Measurements from ENCODE around the gene ADAMTS12. TPM values are rescaled to one million over a fixed set of nuclear protein-coding genes. Genes with fewer than 3 reads are reported as not detected.

ADAMTS12 gene
- total RNA-seq, 1 donor from 2014 or later: 0.54 TPM

DNA sequence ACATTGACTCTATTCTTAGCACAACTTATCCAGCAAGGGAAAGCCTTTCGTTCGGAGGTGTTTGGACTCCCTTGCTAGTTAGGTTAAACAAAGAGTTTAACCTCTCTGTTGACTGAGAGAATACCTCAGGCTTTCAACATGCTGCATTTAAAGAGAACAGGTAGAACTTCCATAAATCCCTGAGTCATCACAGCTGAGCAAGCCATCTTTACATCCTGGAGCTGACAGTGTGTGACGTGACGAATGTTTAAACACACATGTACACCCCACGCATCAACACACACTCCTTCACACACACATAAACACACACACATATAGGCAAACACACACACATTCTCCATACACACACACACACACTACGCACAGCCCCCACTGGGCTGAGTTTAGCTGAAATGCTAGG, 152.8 kb downstream of the ADAMTS12 start:
- no peak for DNase-seq
- peaks cover 2% of the 10 kb centered on the region for H3K27me3 Mint-ChIP-seq (ENCODE audit: unreplicated experiment)
- H3K4me1 Mint-ChIP-seq (ENCODE audit: low read depth, unreplicated experiment): no peaks in the 10 kb centered on the region
- H3K36me3 Mint-ChIP-seq (ENCODE audit: unreplicated experiment): no peaks in the 10 kb centered on the region
- H3K9me3 Mint-ChIP-seq (ENCODE audit: unreplicated experiment): no peaks in the 10 kb centered on the region
- TF ChIP-seq, protein P1, sequence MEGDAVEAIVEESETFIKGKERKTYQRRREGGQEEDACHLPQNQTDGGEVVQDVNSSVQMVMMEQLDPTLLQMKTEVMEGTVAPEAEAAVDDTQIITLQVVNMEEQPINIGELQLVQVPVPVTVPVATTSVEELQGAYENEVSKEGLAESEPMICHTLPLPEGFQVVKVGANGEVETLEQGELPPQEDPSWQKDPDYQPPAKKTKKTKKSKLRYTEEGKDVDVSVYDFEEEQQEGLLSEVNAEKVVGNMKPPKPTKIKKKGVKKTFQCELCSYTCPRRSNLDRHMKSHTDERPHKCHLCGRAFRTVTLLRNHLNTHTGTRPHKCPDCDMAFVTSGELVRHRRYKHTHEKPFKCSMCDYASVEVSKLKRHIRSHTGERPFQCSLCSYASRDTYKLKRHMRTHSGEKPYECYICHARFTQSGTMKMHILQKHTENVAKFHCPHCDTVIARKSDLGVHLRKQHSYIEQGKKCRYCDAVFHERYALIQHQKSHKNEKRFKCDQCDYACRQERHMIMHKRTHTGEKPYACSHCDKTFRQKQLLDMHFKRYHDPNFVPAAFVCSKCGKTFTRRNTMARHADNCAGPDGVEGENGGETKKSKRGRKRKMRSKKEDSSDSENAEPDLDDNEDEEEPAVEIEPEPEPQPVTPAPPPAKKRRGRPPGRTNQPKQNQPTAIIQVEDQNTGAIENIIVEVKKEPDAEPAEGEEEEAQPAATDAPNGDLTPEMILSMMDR (IDR thresholded peaks at IDR 0.05; ENCODE audit: partially characterized antibody, unreplicated experiment): no peak
- no peak overlapping the region for H3K4me3 Mint-ChIP-seq (ENCODE audit: unreplicated experiment)
- H3K27ac Mint-ChIP-seq (ENCODE audit: unreplicated experiment): no peak overlapping the region

DNA sequence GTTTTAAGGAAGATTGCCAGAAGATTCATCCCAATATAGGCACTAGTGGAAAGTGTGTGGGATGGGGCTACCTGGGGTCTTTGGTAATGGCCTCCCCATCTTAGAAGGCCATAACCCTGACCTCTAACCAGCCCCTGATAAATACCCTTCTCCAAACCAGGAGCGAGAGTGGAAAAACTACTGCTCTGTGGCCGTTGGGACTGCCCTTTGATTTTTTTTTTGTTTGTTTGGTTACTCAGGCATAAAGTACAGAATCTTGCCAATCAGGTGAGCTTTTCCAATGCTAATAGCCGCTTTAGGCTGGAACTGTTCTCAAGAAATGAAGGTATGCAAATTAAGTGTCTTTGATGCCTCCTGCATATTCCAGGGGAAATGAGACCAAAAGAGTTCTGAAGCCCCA, 153.7 kb downstream of the ADAMTS12 start:
- H3K27me3 Mint-ChIP-seq (ENCODE audit: unreplicated experiment): peaks cover 3% of the 10 kb centered on the region
- no peak for DNase-seq
- TF ChIP-seq, protein P1 (IDR thresholded peaks at IDR 0.05; ENCODE audit: partially characterized antibody, unreplicated experiment): no peak
- H3K27ac Mint-ChIP-seq (ENCODE audit: unreplicated experiment): no peak overlapping the region
- no peaks in the 10 kb centered on the region for H3K36me3 Mint-ChIP-seq (ENCODE audit: unreplicated experiment)
- H3K4me1 Mint-ChIP-seq (ENCODE audit: low read depth, unreplicated experiment): no peaks in the 10 kb centered on the region
- no peaks in the 10 kb centered on the region for H3K9me3 Mint-ChIP-seq (ENCODE audit: unreplicated experiment)
- H3K4me3 Mint-ChIP-seq (ENCODE audit: unreplicated experiment): no peak overlapping the region

DNA sequence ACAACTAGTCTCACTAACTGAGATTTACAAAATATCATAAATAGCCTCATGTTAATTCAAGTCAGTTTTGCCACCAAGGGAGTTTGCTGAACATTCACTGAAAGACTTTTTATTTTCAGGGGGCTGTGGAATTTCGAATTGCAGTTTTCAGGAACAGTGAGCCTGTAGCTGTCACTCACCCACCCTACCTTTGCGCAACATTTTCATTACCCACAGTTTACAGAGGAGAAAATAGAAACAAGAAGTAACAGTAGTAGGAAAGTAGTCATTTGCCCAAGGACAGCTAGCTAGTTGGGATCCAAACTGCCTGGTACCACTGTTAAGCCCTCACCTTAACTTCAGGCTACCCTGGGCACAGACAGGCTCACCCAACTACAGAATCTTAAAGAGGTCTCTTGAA, 154.1 kb downstream of the ADAMTS12 start:
- no peaks in the 10 kb centered on the region for H3K9me3 Mint-ChIP-seq (ENCODE audit: unreplicated experiment)
- TF ChIP-seq, protein P1 (IDR thresholded peaks at IDR 0.05; ENCODE audit: partially characterized antibody, unreplicated experiment): no peak
- peaks cover 3% of the 10 kb centered on the region for H3K27me3 Mint-ChIP-seq (ENCODE audit: unreplicated experiment)
- no peak overlapping the region for H3K4me3 Mint-ChIP-seq (ENCODE audit: unreplicated experiment)
- no peaks in the 10 kb centered on the region for H3K36me3 Mint-ChIP-seq (ENCODE audit: unreplicated experiment)
- H3K4me1 Mint-ChIP-seq (ENCODE audit: low read depth, unreplicated experiment): no peaks in the 10 kb centered on the region
- no peak for DNase-seq
- H3K27ac Mint-ChIP-seq (ENCODE audit: unreplicated experiment): no peak overlapping the region

DNA sequence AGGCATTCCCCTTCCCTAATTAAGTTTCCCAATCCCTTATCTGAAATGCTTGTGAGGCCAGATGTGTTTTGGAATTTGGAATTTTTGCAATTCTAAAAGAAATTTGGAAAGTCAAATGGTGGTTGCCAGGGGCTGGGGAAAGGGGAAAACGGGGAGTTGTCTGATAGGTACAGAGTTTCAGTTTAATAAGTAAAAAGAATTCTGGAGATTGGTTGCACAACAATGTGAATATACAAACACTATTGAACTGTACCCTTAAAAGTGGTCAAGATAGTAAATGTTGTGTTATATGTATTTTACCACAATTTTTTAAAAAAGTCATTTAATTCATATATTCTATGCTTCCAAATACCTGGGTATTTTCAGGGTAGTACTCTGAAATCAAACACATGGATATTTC, 154.5 kb downstream of the ADAMTS12 start:
- no peaks in the 10 kb centered on the region for H3K36me3 Mint-ChIP-seq (ENCODE audit: unreplicated experiment)
- H3K27me3 Mint-ChIP-seq (ENCODE audit: unreplicated experiment): peaks cover 3% of the 10 kb centered on the region
- H3K27ac Mint-ChIP-seq (ENCODE audit: unreplicated experiment): no peak overlapping the region
- H3K4me1 Mint-ChIP-seq (ENCODE audit: low read depth, unreplicated experiment): no peaks in the 10 kb centered on the region
- no peak for DNase-seq
- TF ChIP-seq, protein P1 (IDR thresholded peaks at IDR 0.05; ENCODE audit: partially characterized antibody, unreplicated experiment): no peak
- no peaks in the 10 kb centered on the region for H3K9me3 Mint-ChIP-seq (ENCODE audit: unreplicated experiment)
- no peak overlapping the region for H3K4me3 Mint-ChIP-seq (ENCODE audit: unreplicated experiment)

DNA sequence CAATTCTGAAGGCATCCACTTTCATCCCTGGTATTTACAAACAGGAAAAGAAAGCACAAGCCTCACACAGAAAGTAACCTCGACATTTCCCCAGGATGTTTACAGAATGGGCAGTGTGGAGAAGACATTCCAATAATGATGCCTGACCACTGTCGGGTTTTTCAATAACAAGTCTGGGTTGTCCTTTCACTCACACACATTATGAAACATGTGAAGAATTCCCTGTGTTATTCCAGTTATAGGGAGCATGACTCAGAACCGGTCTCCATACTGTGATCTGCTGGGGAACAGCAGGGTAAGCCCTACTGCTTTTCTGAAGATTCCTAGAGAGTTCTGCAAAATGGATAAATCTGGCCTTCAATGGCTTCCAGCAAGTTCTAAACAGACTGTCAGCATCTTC, 155.3 kb downstream of the ADAMTS12 start:
- Mint-ChIP-seq H3K4me3 (ENCODE audit: unreplicated experiment) (no peak overlapping the region), H3K4me1 (ENCODE audit: low read depth, unreplicated experiment) (no peaks in the 10 kb centered on the region), H3K36me3 (ENCODE audit: unreplicated experiment) (no peaks in the 10 kb centered on the region), H3K27me3 (ENCODE audit: unreplicated experiment) (peaks cover 3% of the 10 kb centered on the region), H3K27ac (ENCODE audit: unreplicated experiment) (no peak overlapping the region), H3K9me3 (ENCODE audit: unreplicated experiment) (no peaks in the 10 kb centered on the region)
- DNase-seq: no peak
- TF ChIP-seq, protein P1 (IDR thresholded peaks at IDR 0.05; ENCODE audit: partially characterized antibody, unreplicated experiment): no peak
